ENCODE results near the gene TUBB6. TPM values are rescaled to one million over a fixed set of nuclear protein-coding genes. Genes with fewer than 3 reads are reported as not detected.

TUBB6 gene
- total RNA-seq, 5 donors from 2014 or later (not counting 1 experiment from before 2014, with no cell fraction given), result 0.40 to 4.9 (median 0.96) TPM

DNA sequence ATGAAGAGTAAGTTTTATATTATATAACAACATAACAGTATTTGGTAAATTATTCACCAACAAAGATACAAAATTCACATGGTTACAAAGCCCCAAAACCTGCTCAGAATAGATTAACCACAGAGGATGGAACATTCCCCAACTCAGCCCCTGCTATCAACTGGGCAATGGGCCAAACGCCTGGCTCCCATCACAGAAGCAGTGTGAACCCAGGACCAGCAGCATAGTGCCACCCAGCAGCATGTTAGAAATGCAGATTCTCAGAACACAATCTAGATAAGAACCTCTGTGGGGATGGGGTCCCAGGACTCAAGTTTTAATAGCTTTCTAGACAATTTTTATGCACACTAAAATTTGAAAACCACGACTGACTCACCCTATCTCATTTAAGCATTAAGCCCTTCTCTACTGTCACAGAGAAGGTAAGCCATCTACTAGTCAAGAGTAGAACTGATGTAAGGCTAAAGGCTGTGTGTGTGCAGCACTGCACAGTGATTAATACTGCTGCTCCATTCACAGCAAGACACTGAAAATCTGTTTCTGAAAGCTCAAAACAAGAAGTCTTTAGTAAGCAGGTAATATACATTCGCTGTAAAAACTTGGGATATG is 53.8 kb downstream of the TUBB6 start:
- no peaks in the 10 kb centered on the region for H3K9me3 Mint-ChIP-seq
- ChIA-PET POLR2A (interaction anchor here in 1 of 2 donors (0.5 kb wide), 1 partner anchor 197 kb away, joined by 3 read pairs; no protein-coding TSS in a partner anchor), CTCF (no interaction called here)
- no peak overlapping the region for H3K27ac Mint-ChIP-seq
- DNase-seq (no peak), ATAC-seq (replicated peaks in 1 of 4) (no peak)
- H3K4me1 ChIP-seq (ENCODE audit: control insufficient read depth in 1 of 2, extremely low read depth in 1 of 2, insufficient read depth in 2 of 2, low read length in 2 of 2), result no peaks in the 10 kb centered on the region
- H3K4me1 Mint-ChIP-seq, result no peaks in the 10 kb centered on the region
- no peak overlapping the region for H3K27ac ChIP-seq (ENCODE audit: low read length)
- peaks cover 62% of the 10 kb centered on the region for H3K36me3 Mint-ChIP-seq
- H3K36me3 ChIP-seq (ENCODE audit: control insufficient read depth in 2 of 2, extremely low read depth in 1 of 2, insufficient read depth in 1 of 2, low read length in 1 of 2), result peaks cover 5 to 83% of the 10 kb centered on the region in 2 donors
- no CpG with 5 or more reads among the region's 3 CpGs for WGBS (ENCODE audit: insufficient coverage)
- no peaks in the 10 kb centered on the region for H3K27me3 Mint-ChIP-seq
- H3K4me3 Mint-ChIP-seq, result no peak overlapping the region
- H3K4me3 ChIP-seq (ENCODE audit: control insufficient read depth in 1 of 2, extremely low read depth in 1 of 2, low read length in 1 of 2), result no peak overlapping the region
- no peaks in the 10 kb centered on the region for H3K9me3 ChIP-seq
- no peaks in the 10 kb centered on the region for H3K27me3 ChIP-seq (replicated peaks in 1 of 2; ENCODE audit: control insufficient read depth in 2 of 2, extremely low read depth in 1 of 2, insufficient read depth in 2 of 2, low read length in 1 of 2)

- Mint-ChIP-seq H3K9me3 (no peaks in the 10 kb centered on the region), H3K27me3 (no peaks in the 10 kb centered on the region), H3K4me1 (no peaks in the 10 kb centered on the region), H3K4me3 (no peak overlapping the region), H3K27ac (no peak overlapping the region), H3K36me3 (peaks cover 66% of the 10 kb centered on the region)
- POLR2A ChIA-PET, result interaction anchor here in 1 of 2 donors (0.5 kb wide), 1 partner anchor 196 kb away, joined by 3 read pairs; no protein-coding TSS in a partner anchor
- Histone ChIP-seq H3K4me3 (ENCODE audit: control insufficient read depth in 1 of 2, extremely low read depth in 1 of 2, low read length in 1 of 2) (no peak overlapping the region), H3K27ac (ENCODE audit: low read length) (no peak overlapping the region), H3K27me3 (replicated peaks in 1 of 2; ENCODE audit: control insufficient read depth in 2 of 2, extremely low read depth in 1 of 2, insufficient read depth in 2 of 2, low read length in 1 of 2) (no peaks in the 10 kb centered on the region), H3K4me1 (ENCODE audit: control insufficient read depth in 1 of 2, extremely low read depth in 1 of 2, insufficient read depth in 2 of 2, low read length in 2 of 2) (no peaks in the 10 kb centered on the region), H3K9me3 (no peaks in the 10 kb centered on the region), H3K36me3 (ENCODE audit: control insufficient read depth in 2 of 2, extremely low read depth in 1 of 2, insufficient read depth in 1 of 2, low read length in 1 of 2) (peaks cover 5 to 85% of the 10 kb centered on the region in 2 donors)
- CTCF ChIA-PET, result no interaction called here
- DNase-seq (no peak), ATAC-seq (replicated peaks in 1 of 4) (no peak)
- WGBS (ENCODE audit: insufficient coverage), result 96% methylated on average over 5 of the region's 11 CpGs
These were observed 54.6 kb downstream of the TUBB6 start for GRCh38 chr18:12362473-12363174.

DNA sequence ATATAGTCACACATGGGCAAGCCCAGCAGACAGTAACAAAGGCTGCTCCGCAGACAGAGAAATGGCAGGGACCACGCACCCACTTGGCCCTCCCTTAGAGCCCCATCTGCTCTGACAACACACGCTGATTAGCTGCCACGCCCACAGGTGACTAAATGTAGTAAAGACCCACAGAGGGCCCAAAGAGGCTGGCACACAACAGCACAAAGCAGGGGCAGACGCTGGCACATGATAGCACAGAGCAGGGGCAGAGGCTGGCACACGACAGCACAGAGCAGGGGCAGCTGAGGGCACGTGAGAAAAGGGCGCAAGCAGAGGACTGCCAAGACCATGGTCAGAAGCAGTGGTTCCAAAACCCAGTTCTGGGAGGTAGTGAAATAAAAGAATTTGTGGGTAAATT is 58.3 kb downstream of the TUBB6 start:
- POLR2A ChIA-PET, result interaction anchor here in 1 of 2 donors (0.6 kb wide), 1 partner anchor 1370 kb away, joined by 4 read pairs; no protein-coding TSS in a partner anchor
- peaks cover 5 to 66% of the 10 kb centered on the region in 2 donors for H3K36me3 ChIP-seq (ENCODE audit: control insufficient read depth in 2 of 2, extremely low read depth in 1 of 2, insufficient read depth in 1 of 2, low read length in 1 of 2)

GRCh38 chr18:12366784-12367183 is 58.7 kb downstream of the TUBB6 start:
- Histone ChIP-seq H3K27ac (ENCODE audit: low read length) (no peak overlapping the region), H3K27me3 (replicated peaks in 1 of 2; ENCODE audit: control insufficient read depth in 2 of 2, extremely low read depth in 1 of 2, insufficient read depth in 2 of 2, low read length in 1 of 2) (no peaks in the 10 kb centered on the region), H3K9me3 (no peaks in the 10 kb centered on the region), H3K4me3 (ENCODE audit: control insufficient read depth in 1 of 2, extremely low read depth in 1 of 2, low read length in 1 of 2) (no peak overlapping the region), H3K4me1 (ENCODE audit: control insufficient read depth in 1 of 2, extremely low read depth in 1 of 2, insufficient read depth in 2 of 2, low read length in 2 of 2) (no peaks in the 10 kb centered on the region), H3K36me3 (ENCODE audit: control insufficient read depth in 2 of 2, extremely low read depth in 1 of 2, insufficient read depth in 1 of 2, low read length in 1 of 2) (peaks cover 5 to 62% of the 10 kb centered on the region in 2 donors)
- peaks cover 9 to 12% (median 11%) of the 10 kb centered on the region in 3 donors for H3K4me1 Mint-ChIP-seq
- peaks cover 45% of the 10 kb centered on the region for H3K36me3 Mint-ChIP-seq
- H3K27ac Mint-ChIP-seq, result no peak overlapping the region
- no peak for ATAC-seq (replicated peaks in 1 of 4)
- H3K9me3 Mint-ChIP-seq, result no peaks in the 10 kb centered on the region
- CTCF ChIA-PET, result interaction anchor here in 1 of 2 donors (0.6 kb wide), 1 partner anchor 26 kb away, joined by 4 read pairs; no protein-coding TSS in a partner anchor
- POLR2A ChIA-PET, result no interaction called here
- DNase-seq, result no peak
- WGBS (ENCODE audit: insufficient coverage), result 100% methylated on average over 3 of the region's 5 CpGs
- H3K27me3 Mint-ChIP-seq, result no peaks in the 10 kb centered on the region
- no peak overlapping the region for H3K4me3 Mint-ChIP-seq

More for the DNA sequence above, 58.3 kb downstream of the TUBB6 start:
- Mint-ChIP-seq H3K27ac (no peak overlapping the region), H3K4me1 (peaks cover 5 to 8% (median 7%) of the 10 kb centered on the region in 3 donors), H3K9me3 (no peaks in the 10 kb centered on the region), H3K36me3 (peaks cover 48% of the 10 kb centered on the region), H3K27me3 (no peaks in the 10 kb centered on the region), H3K4me3 (no peak overlapping the region)
- Histone ChIP-seq H3K9me3 (no peaks in the 10 kb centered on the region), H3K27me3 (replicated peaks in 1 of 2; ENCODE audit: control insufficient read depth in 2 of 2, extremely low read depth in 1 of 2, insufficient read depth in 2 of 2, low read length in 1 of 2) (no peaks in the 10 kb centered on the region), H3K4me1 (ENCODE audit: control insufficient read depth in 1 of 2, extremely low read depth in 1 of 2, insufficient read depth in 2 of 2, low read length in 2 of 2) (no peaks in the 10 kb centered on the region), H3K4me3 (ENCODE audit: control insufficient read depth in 1 of 2, extremely low read depth in 1 of 2, low read length in 1 of 2) (no peak overlapping the region), H3K27ac (ENCODE audit: low read length) (no peak overlapping the region)
- CTCF ChIA-PET, result no interaction called here
- no peak for DNase-seq
- no peak for ATAC-seq (replicated peaks in 1 of 4)
- 96% methylated on average over 8 of the region's 8 CpGs for WGBS (ENCODE audit: insufficient coverage)

- peaks cover 31 to 34% (median 34%) of the 10 kb centered on the region in 3 donors for H3K4me1 Mint-ChIP-seq
- 96% methylated on average over 6 of the region's 7 CpGs for WGBS (ENCODE audit: insufficient coverage)
- peaks cover 0 to 2% of the 10 kb centered on the region in 2 experiments for H3K4me1 ChIP-seq (ENCODE audit: control insufficient read depth in 1 of 2, extremely low read depth in 1 of 2, insufficient read depth in 2 of 2, low read length in 2 of 2)
- peaks cover 34% of the 10 kb centered on the region for H3K36me3 Mint-ChIP-seq
- no peak overlapping the region for H3K4me3 ChIP-seq (ENCODE audit: control insufficient read depth in 1 of 2, extremely low read depth in 1 of 2, low read length in 1 of 2)
- no peaks in the 10 kb centered on the region for H3K27me3 Mint-ChIP-seq
- no peaks in the 10 kb centered on the region for H3K9me3 ChIP-seq
- no peak overlapping the region for H3K4me3 Mint-ChIP-seq
- no peak overlapping the region for H3K27ac Mint-ChIP-seq
- no peak for DNase-seq
- no peak overlapping the region for H3K27ac ChIP-seq (ENCODE audit: low read length)
- POLR2A ChIA-PET, result interaction anchor here in 1 of 2 donors (0.6 kb wide), 1 partner anchor 32 kb away, joined by 3 read pairs; no protein-coding TSS in a partner anchor
- ATAC-seq (replicated peaks in 1 of 4), result no peak
- CTCF ChIA-PET, result no interaction called here
- H3K9me3 Mint-ChIP-seq, result no peaks in the 10 kb centered on the region
- no peaks in the 10 kb centered on the region for H3K27me3 ChIP-seq (replicated peaks in 1 of 2; ENCODE audit: control insufficient read depth in 2 of 2, extremely low read depth in 1 of 2, insufficient read depth in 2 of 2, low read length in 1 of 2)
- H3K36me3 ChIP-seq (ENCODE audit: control insufficient read depth in 2 of 2, extremely low read depth in 1 of 2, insufficient read depth in 1 of 2, low read length in 1 of 2), result peaks cover 5 to 42% of the 10 kb centered on the region in 2 donors
These were observed 61.2 kb downstream of the TUBB6 start for GRCh38 chr18:12369211-12369610.

- H3K36me3 Mint-ChIP-seq, result peaks cover 27% of the 10 kb centered on the region
- ChIA-PET CTCF (no interaction called here), POLR2A (interaction anchor here in 1 of 2 donors (0.6 kb wide), 1 partner anchor 366 kb away, joined by 3 read pairs; no protein-coding TSS in a partner anchor)
- Histone ChIP-seq H3K27me3 (replicated peaks in 1 of 2; ENCODE audit: control insufficient read depth in 2 of 2, extremely low read depth in 1 of 2, insufficient read depth in 2 of 2, low read length in 1 of 2) (no peaks in the 10 kb centered on the region), H3K9me3 (no peaks in the 10 kb centered on the region), H3K27ac (ENCODE audit: low read length) (no peak overlapping the region), H3K4me3 (ENCODE audit: control insufficient read depth in 1 of 2, extremely low read depth in 1 of 2, low read length in 1 of 2) (no peak overlapping the region), H3K4me1 (ENCODE audit: control insufficient read depth in 1 of 2, extremely low read depth in 1 of 2, insufficient read depth in 2 of 2, low read length in 2 of 2) (peaks cover 4 to 23% of the 10 kb centered on the region in 2 experiments), H3K36me3 (ENCODE audit: control insufficient read depth in 2 of 2, extremely low read depth in 1 of 2, insufficient read depth in 1 of 2, low read length in 1 of 2) (peaks cover 5 to 24% of the 10 kb centered on the region in 2 donors)
- H3K27ac Mint-ChIP-seq, result no peak overlapping the region
- no peaks in the 10 kb centered on the region for H3K27me3 Mint-ChIP-seq
- no peaks in the 10 kb centered on the region for H3K9me3 Mint-ChIP-seq
- DNase-seq (no peak), ATAC-seq (replicated peaks in 1 of 4) (peak in 1 of 4 experiments; percentile 50)
- peak overlapping the region in 1 of 3 donors; percentile 3 for H3K4me3 Mint-ChIP-seq
- no CpG with 5 or more reads among the region's 2 CpGs for WGBS (ENCODE audit: insufficient coverage)
- H3K4me1 Mint-ChIP-seq, result peaks cover 43 to 54% (median 51%) of the 10 kb centered on the region in 3 donors
These were observed 63.5 kb downstream of the TUBB6 start for GRCh38 chr18:12371590-12371989.

Measured in T-cell (primary cell).